HepG2 (cell line): ENCODE results near the gene MAP3K3. TPM values are rescaled to one million over a fixed set of nuclear protein-coding genes. Genes with fewer than 3 reads are reported as not detected.

Experiments used
- ATF5 ChIP-seq: sonication (generic); formaldehyde crosslinking; IDR thresholded peaks from 2 replicates; pipeline ENCODE4 v1.4.0; 2020; ENCODE audit warnings: mild to moderate bottlenecking, low read depth, missing genetic modification reagents
- GATA4 ChIP-seq: sonication (generic); IDR thresholded peaks from 2 replicates; pipeline ENCODE4 v1.6.1; 2016; ENCODE audit warnings: antibody characterized with exemption, low read depth, borderline replicate concordance
- JUND ChIP-seq: sonication (generic); formaldehyde crosslinking; IDR thresholded peaks from 2 replicates; pipeline ENCODE4 v1.8.0; 2022; ENCODE audit warnings: mild to moderate bottlenecking, missing genetic modification reagents
- MEIS1 ChIP-seq: sonication (generic); formaldehyde crosslinking; IDR thresholded peaks from 2 replicates; pipeline ENCODE4 v1.9.0; 2021; ENCODE audit warnings: mild to moderate bottlenecking, missing genetic modification reagents, moderate library complexity, borderline replicate concordance
- MLLT10 ChIP-seq: sonication (generic); formaldehyde crosslinking; IDR thresholded peaks from 2 replicates; pipeline ENCODE4 v1.4.0; 2020; ENCODE audit warnings: missing genetic modification reagents
- PHF20 ChIP-seq: sonication (generic); formaldehyde crosslinking; IDR thresholded peaks from 2 replicates; pipeline ENCODE4 v1.5.0; 2020; ENCODE audit warnings: mild to moderate bottlenecking, missing genetic modification reagents
- PPARG ChIP-seq: conservative IDR thresholded peaks from 2 replicates; pipeline ENCODE4 v1.6.1; 2016; ENCODE audit warnings: missing biosample characterization, missing genetic modification reagents
- SAP130 ChIP-seq: IDR thresholded peaks from 2 replicates; pipeline ENCODE4 v1.6.1; 2016; ENCODE audit warnings: low read depth
- TFE3 ChIP-seq: IDR thresholded peaks from 2 replicates; pipeline ENCODE4 v1.6.1; 2016
- ZFP91 ChIP-seq: sonication (generic); formaldehyde crosslinking; IDR thresholded peaks from 2 replicates; pipeline ENCODE4 v1.9.0; 2022; ENCODE audit warnings: missing genetic modification reagents, mild to moderate bottlenecking, borderline replicate concordance
- ZNF260 ChIP-seq: sonication (generic); formaldehyde crosslinking; IDR thresholded peaks from 2 replicates; pipeline ENCODE4 v1.4.0; 2020; ENCODE audit warnings: missing genetic modification reagents, low read depth, mild to moderate bottlenecking, borderline replicate concordance
- ZNF282 ChIP-seq: fragments of 450-650 bp; IDR thresholded peaks from 2 replicates; pipeline ENCODE4 v1.6.1; 2018; ENCODE audit not compliant: partially characterized antibody
- ZNF646 ChIP-seq: sonication (generic); formaldehyde crosslinking; IDR thresholded peaks from 2 replicates; pipeline ENCODE4 v1.9.0; 2021; ENCODE audit warnings: mild to moderate bottlenecking, missing genetic modification reagents
- ZNF704 ChIP-seq: sonication (generic); formaldehyde crosslinking; IDR thresholded peaks from 2 replicates; pipeline ENCODE4 v1.8.1; 2023; ENCODE audit warnings: mild to moderate bottlenecking, inconsistent platforms, moderate library complexity, missing genetic modification reagents, borderline replicate concordance
- ZSCAN30 ChIP-seq: sonication (generic); formaldehyde crosslinking; IDR thresholded peaks from 2 replicates; pipeline ENCODE4 v1.5.0; 2020; ENCODE audit warnings: mild to moderate bottlenecking, missing genetic modification reagents
- polyA plus RNA-seq, 8 experiments: library from polyadenylated mRNA; depleted of rRNA in 3 of 8; stranded (reverse) in 7 of 8; unstranded in 1 of 8; fragments of >200 nt; fragmentation: Illumina TruSeq in 4 of 8; extraction: Trizol in 4 of 8; gene quantifications; 2 replicates each; pipeline versions ENCODE4 v1.2.1 to v1.2.3, GENCODE V29; 2011 to 2016; ENCODE audit warnings: low read depth in 4 of 8, missing spikeins in 1 of 8, mixed read lengths in 1 of 8; ENCODE audit not compliant: insufficient read depth in 1 of 8
- total RNA-seq, 5 experiments: library from RNA; depleted of rRNA; stranded (reverse); fragments of >200 nt; fragmentation: Illumina TruSeq; extraction: Trizol; gene quantifications; 2 replicates each; pipeline ENCODE4 v1.2.3, GENCODE V29; 2016; ENCODE audit warnings: low read depth in 1 of 5

MAP3K3 gene
- total and polyA plus RNA-seq, 2 of the 13 experiments (the other 11 are each of a cell fraction or from before 2014, with no cell fraction given): 17.7 to 21.8 TPM

GRCh38 chr17:63621684-63622573 lies at the start of gene MAP3K3 (continued):
- TF ChIP-seq ATF5 (CRISPR knock-in tag) (no peak), ZNF704 (CRISPR knock-in tag) (peak; percentile 87), ZFP91 (peak; percentile 95), PPARG (CRISPR knock-in tag) (0 out of 2 replicates have a peak, but pooled peaks have one; percentile 14), TFE3 (CRISPR knock-in tag) (no peak), ZSCAN30 (CRISPR knock-in tag) (no peak), JUND (CRISPR knock-in tag) (no peak), MLLT10 (no peak), PHF20 (CRISPR knock-in tag) (peak; percentile 79), ZNF260 (CRISPR knock-in tag) (no peak), GATA4 (peak; percentile 57; the same call in 1 of the 2 replicates), SAP130 (CRISPR knock-in tag) (peak; percentile 79; the same call in 1 of the 2 replicates), MEIS1 (peak; percentile 98; the same call in 1 of the 2 replicates), ZNF646 (CRISPR knock-in tag) (no peak), ZNF282 (no peak)
